Nephron progenitor cell (in vitro differentiated cells): ENCODE measurements around the gene ZSCAN5A.

ENCODE experiments used
- DNase-seq: peaks from one replicate; pipeline ENCODE4 v3.0.0; 2021
- H3K27ac Mint-ChIP-seq: 2 replicates; pipeline ENCODE4 v1.8.0; 2021; ENCODE audit warnings: mild to moderate bottlenecking, moderate library complexity, mixed read lengths
- H3K27me3 Mint-ChIP-seq: 2 replicates; pipeline ENCODE4 v1.8.0; 2021; ENCODE audit warnings: mild to moderate bottlenecking, low read depth, mixed read lengths; ENCODE audit not compliant: poor library complexity
- H3K36me3 Mint-ChIP-seq: 2 replicates; pipeline ENCODE4 v1.8.0; 2021; ENCODE audit warnings: low read depth, mixed read lengths
- H3K4me1 Mint-ChIP-seq: 2 replicates; pipeline ENCODE4 v1.8.0; 2021; ENCODE audit warnings: mixed read lengths
- H3K4me3 Mint-ChIP-seq: 2 replicates; pipeline ENCODE4 v1.8.0; 2021; ENCODE audit warnings: mild to moderate bottlenecking, moderate library complexity, mixed read lengths
- H3K9me3 Mint-ChIP-seq: 2 replicates; pipeline ENCODE4 v1.8.0; 2021; ENCODE audit warnings: mild to moderate bottlenecking, moderate library complexity, mixed read lengths
- CTCF ChIP-seq: fragments of 200-600 bp; sonication (generic); IDR thresholded peaks from 2 replicates; pipeline ENCODE4 v1.5.0; 2021; ENCODE audit warnings: antibody characterized with exemption

Gene ZSCAN5A

GRCh38 chr19:56273563-56274117 is 41.0 kb downstream of the ZSCAN5A start:
- TF ChIP-seq CTCF, result no peak
- H3K27ac Mint-ChIP-seq, result no peak overlapping the region
- no peak for DNase-seq
- peaks cover 51% of the 10 kb centered on the region for H3K9me3 Mint-ChIP-seq
- H3K4me3 Mint-ChIP-seq, result no peak overlapping the region
- peaks cover 27% of the 10 kb centered on the region for H3K36me3 Mint-ChIP-seq
- no peaks in the 10 kb centered on the region for H3K27me3 Mint-ChIP-seq
- H3K4me1 Mint-ChIP-seq, result no peaks in the 10 kb centered on the region

- Mint-ChIP-seq H3K27ac (no peak within 1 kb of the TSS), H3K27me3 (no peaks in the 10 kb centered on the region), H3K9me3 (peaks cover 45% of the 10 kb centered on the region), H3K36me3 (peaks cover 18% of the 10 kb centered on the region), H3K4me3 (no peak within 1 kb of the TSS), H3K4me1 (no peaks in the 10 kb centered on the region)
- no peak for DNase-seq
- TF ChIP-seq CTCF, result no peak
These were observed 42.4 kb downstream of the ZSCAN5A start, which contains the start of gene EDDM13 for GRCh38 chr19:56272161-56272798. Gene EDDM13 (plus strand): TSS chr19:56272748. CDS start chr19:56272835, 87 bp downstream.

DNA sequence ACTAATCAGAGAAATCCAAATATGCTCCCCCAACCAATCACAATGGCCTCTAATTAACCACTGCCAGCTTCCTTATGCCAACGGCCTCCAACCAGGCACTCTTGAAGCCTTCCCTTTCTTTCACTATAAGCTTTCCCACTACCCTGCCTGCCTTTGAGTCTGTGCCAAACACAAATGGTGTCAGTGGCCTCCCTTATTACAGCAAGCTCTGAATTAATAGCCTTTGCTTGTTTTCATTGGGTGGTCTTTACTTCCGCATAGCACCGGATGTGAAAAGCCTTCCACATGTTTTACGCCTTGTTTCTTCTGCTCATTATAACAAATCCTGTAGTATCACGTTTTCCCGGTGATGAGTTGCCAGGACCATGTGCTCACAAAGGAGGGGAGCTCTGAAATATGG is 43.5 kb downstream of the ZSCAN5A start:
- TF ChIP-seq CTCF, result no peak
- Mint-ChIP-seq H3K27ac (no peak overlapping the region), H3K36me3 (peaks cover 12% of the 10 kb centered on the region), H3K27me3 (no peaks in the 10 kb centered on the region), H3K9me3 (peaks cover 43% of the 10 kb centered on the region), H3K4me3 (no peak overlapping the region), H3K4me1 (no peaks in the 10 kb centered on the region)
- no peak for DNase-seq

DNA sequence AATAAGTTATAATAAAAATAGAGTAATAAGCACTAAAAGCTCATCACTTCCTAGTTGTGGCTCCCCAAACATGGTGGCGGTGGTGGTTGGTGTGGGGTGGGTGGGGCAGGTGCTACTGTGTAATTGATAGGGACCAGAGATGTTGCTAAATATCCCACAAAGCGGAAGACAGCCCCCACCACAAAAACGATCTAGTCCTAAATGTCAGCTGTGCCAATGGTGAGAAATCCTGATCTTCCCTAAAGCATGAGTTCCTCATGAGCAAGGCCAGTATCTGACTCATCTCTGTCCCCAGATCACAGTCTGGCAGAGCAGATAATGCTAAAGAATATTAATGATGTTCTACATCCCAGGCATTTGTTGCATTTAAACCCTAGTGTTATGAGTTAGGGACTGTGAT is 44.0 kb downstream of the ZSCAN5A start:
- DNase-seq, result no peak
- Mint-ChIP-seq H3K4me1 (no peaks in the 10 kb centered on the region), H3K9me3 (peaks cover 38% of the 10 kb centered on the region), H3K27me3 (no peaks in the 10 kb centered on the region), H3K27ac (no peak overlapping the region), H3K36me3 (peaks cover 7% of the 10 kb centered on the region), H3K4me3 (no peak overlapping the region)
- no peak for TF ChIP-seq CTCF

GRCh38 chr19:56269348-56269747 is 45.3 kb downstream of the ZSCAN5A start:
- DNase-seq, result no peak
- H3K36me3 Mint-ChIP-seq, result peaks cover 7% of the 10 kb centered on the region
- no peaks in the 10 kb centered on the region for H3K4me1 Mint-ChIP-seq
- H3K27me3 Mint-ChIP-seq, result no peaks in the 10 kb centered on the region
- H3K9me3 Mint-ChIP-seq, result peaks cover 29% of the 10 kb centered on the region
- H3K27ac Mint-ChIP-seq, result no peak overlapping the region
- no peak overlapping the region for H3K4me3 Mint-ChIP-seq
- no peak for TF ChIP-seq CTCF

DNA sequence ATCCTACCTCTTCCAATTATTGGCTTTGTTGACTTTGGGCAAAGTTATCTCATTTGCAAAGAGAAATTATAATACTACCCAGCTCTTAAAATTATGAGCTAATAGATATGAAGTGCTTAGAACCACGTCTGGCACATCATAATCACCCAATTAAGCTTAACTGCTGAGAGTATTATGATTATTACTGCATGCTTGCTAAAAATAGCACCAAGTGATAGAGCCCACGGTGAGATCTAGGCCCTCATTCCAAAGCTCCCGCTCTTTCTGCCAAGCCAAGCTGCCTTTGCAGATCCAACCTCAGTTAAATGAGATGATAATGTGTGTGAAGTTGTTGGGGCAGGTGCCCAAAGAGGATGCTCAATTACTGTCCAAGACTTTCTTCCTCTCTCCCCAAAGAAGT is 48.6 kb downstream of the ZSCAN5A start:
- Mint-ChIP-seq H3K4me3 (no peak overlapping the region), H3K4me1 (no peaks in the 10 kb centered on the region), H3K27me3 (no peaks in the 10 kb centered on the region), H3K27ac (no peak overlapping the region), H3K36me3 (peaks cover 23% of the 10 kb centered on the region), H3K9me3 (peaks cover 24% of the 10 kb centered on the region)
- TF ChIP-seq CTCF, result no peak
- no peak for DNase-seq
